ENCODE results near the gene BZW2.

The BZW2 gene

DNA sequence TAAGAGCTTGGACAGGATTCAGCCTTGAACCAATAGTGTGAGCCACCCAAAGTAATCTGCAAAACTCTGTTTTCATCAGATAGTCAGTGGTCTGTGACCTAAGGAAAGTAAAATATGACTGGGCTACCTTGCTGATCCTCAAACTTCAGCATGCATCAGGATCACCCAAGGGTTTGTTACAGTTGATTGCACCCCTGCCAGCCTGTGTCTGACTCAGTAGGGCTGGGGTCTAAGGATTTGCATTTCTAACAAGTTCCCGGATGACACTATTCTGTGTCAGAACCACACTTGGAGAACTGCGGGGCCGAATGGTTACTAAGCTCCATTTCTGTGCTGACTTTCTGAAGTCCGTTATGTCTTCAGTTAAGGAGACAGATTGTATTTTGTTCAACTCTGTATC lies 66.9 kb downstream of the BZW2 start:
- DNase-seq (ENCODE audit: low read depth in 1 of 2, low spot score in 1 of 2) = no peak

GRCh38 chr7:16715928-16716327 lies 69.9 kb downstream of the BZW2 start:
- DNase-seq (ENCODE audit: low read depth in 1 of 2, low spot score in 1 of 2) = no peak

- DNase-seq (ENCODE audit: low read depth in 1 of 2, low spot score in 1 of 2) = no peak
Observed at GRCh38 chr7:16718111-16718656, 72.2 kb downstream of the BZW2 start.

GRCh38 chr7:16719699-16720098 lies 73.7 kb downstream of the BZW2 start:
- no peak for DNase-seq (ENCODE audit: low read depth in 1 of 2, low spot score in 1 of 2)

DNA sequence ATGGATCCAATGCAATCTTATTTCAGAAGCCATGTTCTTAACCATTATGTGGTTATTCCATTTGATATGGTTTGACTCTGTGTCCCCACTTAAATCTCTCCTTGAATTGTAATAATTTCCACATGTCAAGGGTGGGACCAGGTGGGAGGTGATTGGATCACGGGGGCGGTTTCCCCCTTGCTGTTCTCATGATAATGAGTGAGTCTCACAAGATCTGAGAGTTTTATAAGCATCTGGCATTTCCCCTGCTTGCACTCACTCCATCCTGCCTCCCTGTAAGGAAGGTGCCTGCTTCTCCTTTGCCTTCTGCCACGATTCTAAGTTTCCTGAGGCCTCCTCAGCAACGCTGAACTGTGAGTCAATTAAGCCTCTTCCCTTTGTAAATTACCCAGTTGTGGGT lies 75.6 kb downstream of the BZW2 start:
- DNase-seq (ENCODE audit: low read depth in 1 of 2, low spot score in 1 of 2) = no peak

- DNase-seq (ENCODE audit: low read depth in 1 of 2, low spot score in 1 of 2) = no peak
Observed at GRCh38 chr7:16724344-16724743, 78.4 kb downstream of the BZW2 start.

- DNase-seq (ENCODE audit: low read depth in 1 of 2, low spot score in 1 of 2) = no peak
Observed at GRCh38 chr7:16726189-16726588, 80.2 kb downstream of the BZW2 start.

GRCh38 chr7:16727736-16728135 lies 81.8 kb downstream of the BZW2 start:
- DNase-seq (ENCODE audit: low read depth in 1 of 2, low spot score in 1 of 2) = no peak

DNA sequence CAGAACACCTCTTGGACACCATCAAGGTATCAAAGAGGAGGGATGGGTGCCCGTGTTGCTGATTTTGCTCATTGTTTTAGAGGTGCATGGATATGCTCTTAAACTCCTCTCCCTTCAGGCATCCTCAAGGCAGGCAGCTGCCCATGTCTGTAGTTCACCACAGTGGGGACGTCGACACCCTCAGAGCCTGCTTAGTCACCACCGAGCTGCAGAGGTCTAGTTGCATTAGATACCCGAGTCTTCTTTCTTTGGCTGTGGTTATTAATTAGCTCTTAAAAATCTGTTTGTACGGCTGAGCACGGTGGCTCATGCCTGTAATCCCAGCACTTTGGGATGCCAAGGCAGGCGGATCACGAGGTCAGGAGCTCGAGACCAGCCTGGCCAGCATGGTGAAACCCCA lies 82.8 kb downstream of the BZW2 start:
- no peak for DNase-seq (ENCODE audit: low read depth in 1 of 2, low spot score in 1 of 2)

DNA sequence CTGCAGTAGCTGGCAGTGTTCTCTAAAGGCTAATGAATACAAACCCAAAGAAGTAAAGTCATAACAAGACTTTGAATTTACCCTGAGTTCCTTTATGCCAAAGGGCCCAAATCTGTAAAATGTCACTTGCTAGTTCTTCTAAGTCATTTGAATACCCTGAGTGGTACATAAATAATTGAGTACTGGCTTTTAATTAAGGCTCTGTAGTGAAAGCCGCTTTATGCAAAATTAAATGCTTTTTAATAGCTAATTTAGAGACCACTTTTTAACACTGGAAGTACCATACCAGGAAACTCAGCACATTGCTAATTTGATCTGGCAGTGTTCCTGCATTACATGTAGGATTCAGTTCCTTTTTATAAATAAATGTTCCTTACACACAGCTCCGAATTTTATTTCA lies 83.6 kb downstream of the BZW2 start:
- no peak for DNase-seq (ENCODE audit: low read depth in 1 of 2, low spot score in 1 of 2)

GRCh38 chr7:16730937-16731336 lies 85.0 kb downstream of the BZW2 start:
- DNase-seq (ENCODE audit: low read depth in 1 of 2, low spot score in 1 of 2) = no peak

DNA sequence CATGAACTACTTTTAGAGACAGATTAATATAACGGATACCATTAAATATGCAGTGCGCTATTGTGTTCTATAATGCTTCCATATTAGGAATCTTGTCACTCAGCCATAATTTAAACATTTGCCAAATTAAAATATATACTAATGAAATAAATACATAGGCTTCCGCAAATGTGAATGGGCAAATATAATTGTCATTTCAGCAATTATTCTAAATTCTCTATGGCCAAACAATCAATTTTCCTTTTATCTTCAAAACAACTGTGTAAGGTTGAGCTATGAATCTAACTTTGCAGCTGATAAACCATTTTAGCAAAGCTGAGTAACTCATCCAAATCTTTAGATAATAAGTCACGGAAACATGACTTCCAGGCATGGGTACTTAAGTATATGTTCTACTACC lies 86.8 kb downstream of the BZW2 start:
- no peak for DNase-seq (ENCODE audit: low read depth in 1 of 2, low spot score in 1 of 2)

DNA sequence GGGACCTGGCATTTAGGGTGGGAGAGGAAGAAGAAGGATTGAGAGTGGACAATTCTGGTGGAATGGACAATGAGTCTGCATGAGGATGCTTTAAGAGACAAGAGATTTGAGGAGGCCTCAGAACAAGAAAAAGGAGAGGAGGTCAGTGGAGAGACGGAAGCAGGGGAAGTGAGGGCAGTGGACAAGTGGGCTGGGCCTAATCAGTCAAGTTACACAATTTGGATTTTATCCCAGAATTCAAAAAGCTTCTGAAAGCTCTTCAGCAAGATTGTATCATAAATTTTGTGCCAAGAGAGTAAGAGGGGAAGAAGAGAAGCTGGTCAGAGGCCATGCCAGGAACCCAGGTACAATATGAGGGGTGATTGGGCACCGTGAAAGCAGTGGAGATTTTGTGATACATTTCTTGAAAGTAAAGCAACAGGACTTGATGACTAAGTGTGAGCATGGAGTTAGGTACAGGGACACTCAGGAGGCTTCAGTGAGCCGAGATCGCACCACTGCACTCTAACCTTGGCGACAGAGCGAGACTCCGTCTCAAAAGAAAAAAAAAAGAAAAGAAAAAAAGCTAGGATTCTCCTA lies 88.3 kb downstream of the BZW2 start:
- no peak for DNase-seq (ENCODE audit: low read depth in 1 of 2, low spot score in 1 of 2)

- DNase-seq (ENCODE audit: low read depth in 1 of 2, low spot score in 1 of 2) = no peak
Observed at GRCh38 chr7:16735020-16735419, 89.0 kb downstream of the BZW2 start.

GRCh38 chr7:16738011-16738688 lies 92.2 kb downstream of the BZW2 start:
- no peak for DNase-seq (ENCODE audit: low read depth in 1 of 2, low spot score in 1 of 2)

GRCh38 chr7:16739863-16740622 lies 94.1 kb downstream of the BZW2 start:
- no peak for DNase-seq (ENCODE audit: low read depth in 1 of 2, low spot score in 1 of 2)

DNA sequence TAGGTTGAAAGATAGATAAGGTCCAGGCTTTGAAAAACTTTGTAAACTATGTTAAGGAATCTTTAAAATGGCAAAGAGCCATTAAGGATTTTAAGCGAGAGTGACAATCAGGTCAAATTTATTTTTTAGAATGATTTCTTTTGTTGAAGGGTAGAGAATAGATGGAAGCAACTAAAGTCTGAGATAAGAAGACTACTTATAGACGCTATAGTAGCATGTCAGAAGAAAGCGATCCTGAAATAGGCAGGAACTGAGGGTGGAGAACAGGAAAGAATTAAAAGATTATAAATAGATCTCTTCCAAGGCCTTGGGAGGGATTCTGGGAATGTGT lies 94.6 kb downstream of the BZW2 start:
- DNase-seq (ENCODE audit: low read depth in 1 of 2, low spot score in 1 of 2) = no peak

- no peak for DNase-seq (ENCODE audit: low read depth in 1 of 2, low spot score in 1 of 2)
Observed at GRCh38 chr7:16740996-16741395, 95.0 kb downstream of the BZW2 start.

GRCh38 chr7:16741676-16742075 lies 95.7 kb downstream of the BZW2 start:
- DNase-seq (ENCODE audit: low read depth in 1 of 2, low spot score in 1 of 2) = no peak

GRCh38 chr7:16742547-16742946 lies 96.6 kb downstream of the BZW2 start:
- no peak for DNase-seq (ENCODE audit: low read depth in 1 of 2, low spot score in 1 of 2)

GRCh38 chr7:16743236-16743635 lies 97.3 kb downstream of the BZW2 start:
- DNase-seq (ENCODE audit: low read depth in 1 of 2, low spot score in 1 of 2) = no peak

DNA sequence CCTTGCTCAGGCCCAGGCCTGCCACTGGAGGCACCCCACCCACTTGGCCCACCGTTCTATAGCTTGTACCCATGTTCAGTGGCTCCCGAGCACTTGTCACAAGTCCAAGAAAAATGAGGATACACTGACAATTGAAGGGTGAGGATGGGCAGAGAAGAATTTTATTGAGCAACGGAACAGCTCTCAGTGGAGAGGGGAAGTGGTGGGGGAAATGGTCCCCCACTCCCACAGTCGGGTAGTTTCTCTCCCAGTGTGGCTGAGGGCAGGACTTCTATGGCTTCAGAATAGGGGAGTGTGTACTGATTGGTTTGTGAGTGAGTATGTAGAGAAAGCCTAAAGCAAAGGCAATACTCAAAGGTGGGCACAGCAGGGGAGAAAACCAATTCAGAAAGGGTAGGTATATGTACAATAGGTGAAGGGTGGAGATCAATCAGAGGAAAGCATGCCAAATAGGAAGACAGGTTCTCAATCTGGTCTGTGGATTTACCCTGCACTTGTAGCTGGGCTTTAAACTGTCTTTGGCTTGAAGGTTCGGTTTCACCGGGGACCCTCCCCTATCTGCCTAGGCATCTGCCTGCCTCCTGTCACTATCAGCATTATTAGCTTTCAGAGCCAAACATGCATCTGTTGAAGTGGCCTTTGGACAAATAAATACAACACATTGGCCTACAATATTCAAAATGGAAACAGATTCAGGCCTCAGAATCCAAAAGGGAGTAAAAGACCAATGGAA lies 98.7 kb downstream of the BZW2 start:
- no peak for DNase-seq (ENCODE audit: low read depth in 1 of 2, low spot score in 1 of 2)
